Trophoblast cell (in vitro differentiated cells and primary cell): ENCODE results near the gene CNTN2.

Source experiments
- DNase-seq, 2 donors: peaks; one replicate each; pipeline ENCODE4 v3.0.0-alpha.2; 2016
- H2AFZ ChIP-seq: 2 replicates; pipeline ENCODE4 v1.6.1; 2013; ENCODE audit warnings: low read length, moderate library complexity, mild to moderate bottlenecking; ENCODE audit not compliant: insufficient read depth, poor library complexity
- H2AK5ac ChIP-seq: 2 replicates; pipeline ENCODE4 v1.6.1; 2013; ENCODE audit warnings: mild to moderate bottlenecking, low read length
- H2BK120ac ChIP-seq: 2 replicates; pipeline ENCODE4 v1.6.1; 2013; ENCODE audit warnings: low read length, mild to moderate bottlenecking, moderate library complexity; ENCODE audit not compliant: insufficient read depth, poor library complexity
- H2BK12ac ChIP-seq: 2 replicates; pipeline ENCODE4 v1.6.1; 2013; ENCODE audit warnings: mild to moderate bottlenecking, low read length, moderate library complexity
- H2BK5ac ChIP-seq: 2 replicates; pipeline ENCODE4 v1.6.1; 2013; ENCODE audit warnings: low read length, low read depth, moderate library complexity, mild to moderate bottlenecking; ENCODE audit not compliant: poor library complexity
- H3K14ac ChIP-seq: 2 replicates; pipeline ENCODE4 v1.6.1; 2013; ENCODE audit warnings: mild to moderate bottlenecking, low read length
- H3K18ac ChIP-seq: 2 replicates; pipeline ENCODE4 v1.6.1; 2013; ENCODE audit warnings: mild to moderate bottlenecking, low read length
- H3K23ac ChIP-seq: 2 replicates; pipeline ENCODE4 v1.6.1; 2013; ENCODE audit warnings: low read length
- H3K27ac ChIP-seq: 2 replicates; pipeline ENCODE4 v1.5.1; 2013; ENCODE audit warnings: low read depth, mild to moderate bottlenecking, inconsistent platforms, low read length, moderate library complexity
- H3K27me3 ChIP-seq: 2 replicates; pipeline ENCODE4 v1.6.1; 2013; ENCODE audit warnings: inconsistent platforms, mild to moderate bottlenecking, low read length, moderate library complexity; ENCODE audit not compliant: insufficient read depth
- H3K36me3 ChIP-seq, 2 experiments: 1 replicate in 1 of 2; 2 replicates in 1 of 2; pipeline ENCODE4 v1.6.1; 2013; ENCODE audit warnings: low read length in 2 of 2, mild to moderate bottlenecking in 2 of 2, moderate library complexity in 1 of 2; ENCODE audit not compliant: insufficient read depth in 2 of 2, control insufficient read depth in 1 of 2
- H3K4ac ChIP-seq: 2 replicates; pipeline ENCODE4 v1.6.1; 2013; ENCODE audit warnings: low read depth, mild to moderate bottlenecking, low read length, moderate library complexity
- H3K4me1 ChIP-seq, 2 experiments: 1 replicate in 1 of 2; 2 replicates in 1 of 2; pipeline ENCODE4 v1.6.1; 2013; ENCODE audit warnings: low read length in 2 of 2, mild to moderate bottlenecking in 2 of 2, moderate library complexity in 1 of 2; ENCODE audit not compliant: insufficient read depth in 2 of 2, control insufficient read depth in 1 of 2
- H3K4me2 ChIP-seq: 2 replicates; pipeline ENCODE4 v1.6.1; 2013; ENCODE audit warnings: inconsistent platforms, mild to moderate bottlenecking, low read length, moderate library complexity
- H3K4me3 ChIP-seq: 2 replicates; pipeline ENCODE4 v1.5.1; 2013; ENCODE audit warnings: mild to moderate bottlenecking, low read depth, low read length, inconsistent platforms
- H3K79me1 ChIP-seq: one replicate; pipeline ENCODE4 v1.6.1; 2013; ENCODE audit warnings: low read length
- H3K79me2 ChIP-seq: 2 replicates; pipeline ENCODE4 v1.6.1; 2013; ENCODE audit warnings: low read length, mild to moderate bottlenecking; ENCODE audit not compliant: control insufficient read depth, insufficient read depth, poor library complexity
- H3K9ac ChIP-seq: 2 replicates; pipeline ENCODE4 v1.6.1; 2013; ENCODE audit warnings: mild to moderate bottlenecking, low read length
- H3K9me3 ChIP-seq: 2 replicates; pipeline ENCODE4 v1.6.1; 2013; ENCODE audit warnings: low read depth, mild to moderate bottlenecking, control low read depth, inconsistent platforms, low read length; ENCODE audit not compliant: insufficient read depth
- H4K12ac ChIP-seq: 2 replicates; pipeline ENCODE4 v1.6.1; 2013; ENCODE audit warnings: low read depth, mild to moderate bottlenecking, low read length, moderate library complexity
- H4K8ac ChIP-seq: 2 replicates; pipeline ENCODE4 v1.6.1; 2013; ENCODE audit warnings: low read depth, mild to moderate bottlenecking, low read length, moderate library complexity
- H4K91ac ChIP-seq: one replicate; pipeline ENCODE4 v1.6.1; 2013; ENCODE audit warnings: low read depth, mild to moderate bottlenecking, low read length, moderate library complexity
- WGBS: extraction: QIAGEN DNeasy Blood & Tissue Kit; methylation state at CpG from one replicate; pipeline ENCODE4 v1.1.7; 2013; ENCODE audit warnings: missing lambda C conversion rate; ENCODE audit not compliant: insufficient read length, insufficient coverage; ENCODE audit errors: extremely low coverage; 5-methylcytosine and 5-hydroxymethylcytosine counted together

The CNTN2 gene

DNA sequence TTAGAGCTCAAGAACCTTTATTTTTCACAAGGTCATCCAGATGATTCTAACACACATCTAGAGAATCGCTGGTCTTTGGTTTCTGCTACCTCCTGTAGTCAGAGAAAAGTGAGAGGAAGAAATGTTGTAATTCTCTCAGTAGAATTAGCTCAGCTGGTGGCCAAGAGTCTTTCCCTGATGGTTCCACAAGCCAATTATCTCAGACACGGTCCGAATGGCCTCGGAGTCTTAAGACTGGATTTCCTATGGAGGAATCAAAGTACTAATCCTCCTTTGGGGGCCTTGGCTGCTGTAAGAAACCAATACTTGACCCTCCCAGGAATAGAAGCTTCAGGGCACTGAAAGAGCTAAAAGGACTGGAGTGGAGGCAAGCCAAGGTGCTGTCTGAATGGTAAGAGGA is 39.4 kb downstream of the CNTN2 start:
- WGBS = no CpG with 5 or more reads among the region's 4 CpGs
- DNase-seq = no peak

DNA sequence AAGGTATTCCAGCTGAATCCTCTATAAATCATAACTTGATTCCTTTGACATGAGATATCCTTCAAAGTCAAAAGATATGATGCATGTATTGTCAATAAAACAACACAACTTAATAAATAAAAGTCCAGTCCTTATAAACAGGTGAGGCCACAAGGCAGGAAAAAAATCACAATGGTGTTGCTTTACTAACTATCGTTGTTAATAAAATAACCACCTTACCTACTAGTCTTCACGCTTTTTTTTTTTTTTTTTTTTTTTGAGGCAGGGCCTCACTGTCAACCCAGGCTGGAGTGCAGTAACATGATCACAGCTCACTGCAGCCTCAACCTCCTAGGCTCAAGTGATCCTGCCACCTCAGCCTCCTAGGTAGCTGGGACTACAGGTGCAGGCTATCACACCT is 41.3 kb downstream of the CNTN2 start, which contains the start of gene TMEM81:
Gene TMEM81 (minus strand): TSS at position 101 of the 400 bp plus-strand sequence. CDS start 140 bp downstream, outside the sequence.
- no peak within 1 kb of the TSS for H3K23ac ChIP-seq
- no peak within 1 kb of the TSS for H4K8ac ChIP-seq
- no peak for DNase-seq
- H3K27me3 ChIP-seq = no peaks in the 10 kb centered on the region
- no CpG with 5 or more reads among the region's 2 CpGs for whole genome bisulfite sequencing
- H3K4ac ChIP-seq = no peak within 1 kb of the TSS
- H3K9ac ChIP-seq = no peak within 1 kb of the TSS
- no peak within 1 kb of the TSS for H3K4me3 ChIP-seq
- H3K79me2 ChIP-seq = no peaks in the 10 kb centered on the region
- H3K79me1 ChIP-seq = no peaks in the 10 kb centered on the region
- no peak within 1 kb of the TSS for H4K91ac ChIP-seq
- H3K14ac ChIP-seq = no peak within 1 kb of the TSS
- H3K4me1 ChIP-seq = no peaks in the 10 kb centered on the region
- no peak within 1 kb of the TSS for H4K12ac ChIP-seq
- no peak within 1 kb of the TSS for H2BK120ac ChIP-seq
- no peak within 1 kb of the TSS for H2AK5ac ChIP-seq
- no peak within 1 kb of the TSS for H2BK5ac ChIP-seq
- no peak within 1 kb of the TSS for H3K4me2 ChIP-seq
- H3K18ac ChIP-seq = no peak within 1 kb of the TSS
- H3K27ac ChIP-seq = no peak within 1 kb of the TSS
- H3K9me3 ChIP-seq = no peaks in the 10 kb centered on the region
- H2BK12ac ChIP-seq = no peak within 1 kb of the TSS
- peaks cover 10 to 20% of the 10 kb centered on the region in 2 experiments for H3K36me3 ChIP-seq
- no peak within 1 kb of the TSS for H2AFZ ChIP-seq

More for the DNA sequence above, 39.4 kb downstream of the CNTN2 start:
- Histone ChIP-seq H2BK5ac (no peak overlapping the region), H3K9me3 (no peaks in the 10 kb centered on the region), H2AFZ (no peak overlapping the region), H4K12ac (no peak overlapping the region), H2AK5ac (no peak overlapping the region), H3K79me1 (no peaks in the 10 kb centered on the region), H2BK120ac (no peak overlapping the region), H3K27ac (no peak overlapping the region), H3K4me3 (no peak overlapping the region), H3K27me3 (no peaks in the 10 kb centered on the region), H3K9ac (no peak overlapping the region), H3K18ac (no peak overlapping the region), H4K8ac (no peak overlapping the region), H3K4me1 (no peaks in the 10 kb centered on the region), H3K14ac (no peak overlapping the region), H3K4me2 (no peak overlapping the region), H3K79me2 (no peaks in the 10 kb centered on the region), H3K36me3 (peaks cover 12 to 18% of the 10 kb centered on the region in 2 experiments), H4K91ac (no peak overlapping the region), H3K23ac (no peak overlapping the region), H3K4ac (no peak overlapping the region), H2BK12ac (no peak overlapping the region)

DNA sequence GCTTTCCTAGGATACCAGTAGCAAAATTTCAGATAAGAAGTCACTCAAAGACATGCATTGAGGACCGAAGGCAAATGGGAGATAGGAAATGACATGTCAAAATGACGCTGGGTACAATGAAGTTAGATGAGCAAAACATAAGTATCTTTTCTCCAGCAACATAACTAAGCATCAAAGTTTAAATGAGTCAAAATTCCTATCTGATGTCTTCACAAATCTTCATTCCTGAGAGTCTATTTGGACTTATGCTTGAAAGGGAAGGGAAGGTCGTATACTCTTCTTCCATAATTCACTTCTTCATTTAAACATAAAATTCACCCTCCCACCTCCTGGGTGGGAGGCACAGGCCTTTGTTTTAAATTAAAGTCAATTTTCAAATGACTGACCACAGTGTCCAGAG is 45.3 kb downstream of the CNTN2 start:
- H3K36me3 ChIP-seq = peaks cover 17 to 30% of the 10 kb centered on the region in 2 experiments
- H3K9ac ChIP-seq = no peak overlapping the region
- H3K4me1 ChIP-seq = no peaks in the 10 kb centered on the region
- H2BK12ac ChIP-seq = no peak overlapping the region
- H3K4me3 ChIP-seq = no peak overlapping the region
- no peak overlapping the region for H3K18ac ChIP-seq
- no peak overlapping the region for H2AK5ac ChIP-seq
- H4K91ac ChIP-seq = no peak overlapping the region
- H3K27ac ChIP-seq = no peak overlapping the region
- H3K23ac ChIP-seq = no peak overlapping the region
- H2BK5ac ChIP-seq = no peak overlapping the region
- no peak overlapping the region for H2BK120ac ChIP-seq
- no peak overlapping the region for H3K14ac ChIP-seq
- H3K79me2 ChIP-seq = no peaks in the 10 kb centered on the region
- H3K79me1 ChIP-seq = no peaks in the 10 kb centered on the region
- peak in 1 of 2 donors; percentile 5 for DNase-seq
- no peak overlapping the region for H3K4ac ChIP-seq
- no peaks in the 10 kb centered on the region for H3K27me3 ChIP-seq
- no peak overlapping the region for H4K8ac ChIP-seq
- no peak overlapping the region for H2AFZ ChIP-seq
- H4K12ac ChIP-seq = no peak overlapping the region
- H3K9me3 ChIP-seq = no peaks in the 10 kb centered on the region
- WGBS = no CpG with 5 or more reads among the region's 3 CpGs
- no peak overlapping the region for H3K4me2 ChIP-seq

DNA sequence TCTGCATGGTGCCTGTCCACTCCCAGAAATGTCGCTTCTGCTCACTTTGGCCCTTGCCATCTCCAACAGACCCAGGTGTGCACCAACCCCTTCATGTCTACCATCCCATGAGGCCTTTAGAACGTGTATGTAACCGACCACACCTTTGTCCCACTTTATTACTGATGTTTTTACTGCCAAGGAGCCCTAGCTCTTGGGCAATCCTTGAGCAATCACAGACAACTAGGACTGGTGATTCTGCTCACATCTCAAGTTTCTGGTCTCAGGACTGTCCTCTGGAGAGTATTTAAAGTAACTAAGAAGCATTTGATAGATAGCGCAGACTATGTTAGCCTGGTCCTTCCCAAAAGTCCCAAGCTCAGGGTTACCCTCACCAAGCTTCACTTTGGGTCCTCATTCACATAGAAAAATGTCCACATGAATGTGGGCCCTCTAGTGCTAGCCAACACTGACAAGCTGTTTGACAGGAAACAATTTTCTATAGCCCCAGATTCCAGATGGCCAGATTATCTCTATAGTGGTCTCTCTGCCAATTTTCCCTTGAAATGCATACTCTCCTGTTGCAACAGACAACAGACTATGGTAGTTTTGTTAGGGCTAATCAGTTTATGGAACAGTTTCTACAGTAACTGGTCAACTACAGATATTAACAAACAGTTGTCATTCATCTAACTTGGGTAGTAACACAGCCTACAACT is 48.2 kb downstream of the CNTN2 start:
- H3K4ac ChIP-seq = no peak overlapping the region
- no peaks in the 10 kb centered on the region for H3K79me2 ChIP-seq
- no peak overlapping the region for H4K91ac ChIP-seq
- peak overlapping the region; percentile 18 for H3K4me3 ChIP-seq
- no peak overlapping the region for H3K4me2 ChIP-seq
- no peak for DNase-seq
- no peak overlapping the region for H3K18ac ChIP-seq
- H2BK5ac ChIP-seq = no peak overlapping the region
- H2BK120ac ChIP-seq = no peak overlapping the region
- H3K4me1 ChIP-seq = no peaks in the 10 kb centered on the region
- no peak overlapping the region for H3K23ac ChIP-seq
- no peak overlapping the region for H3K27ac ChIP-seq
- H2BK12ac ChIP-seq = no peak overlapping the region
- no peaks in the 10 kb centered on the region for H3K9me3 ChIP-seq
- no peaks in the 10 kb centered on the region for H3K79me1 ChIP-seq
- no peak overlapping the region for H4K8ac ChIP-seq
- H3K27me3 ChIP-seq = no peaks in the 10 kb centered on the region
- no CpG with 5 or more reads among the region's 4 CpGs for WGBS
- H3K9ac ChIP-seq = peak overlapping the region; percentile 55
- H4K12ac ChIP-seq = no peak overlapping the region
- no peak overlapping the region for H2AFZ ChIP-seq
- no peak overlapping the region for H3K14ac ChIP-seq
- peaks cover 13 to 27% of the 10 kb centered on the region in 2 experiments for H3K36me3 ChIP-seq
- no peak overlapping the region for H2AK5ac ChIP-seq
